SH-SY5Y (cell line): Measurements from ENCODE around the gene MTHFSD.

ENCODE experiments used
- GATA2 ChIP-seq: IDR thresholded peaks from 2 replicates; pipeline ENCODE4 v1.6.1; 2011; ENCODE audit warnings: mild to moderate bottlenecking, low read depth, low read length
- GATA3 ChIP-seq: IDR thresholded peaks from 2 replicates; pipeline ENCODE4 v1.6.1; 2011; ENCODE audit warnings: low read depth, mild to moderate bottlenecking, low read length, moderate library complexity

Gene MTHFSD

DNA sequence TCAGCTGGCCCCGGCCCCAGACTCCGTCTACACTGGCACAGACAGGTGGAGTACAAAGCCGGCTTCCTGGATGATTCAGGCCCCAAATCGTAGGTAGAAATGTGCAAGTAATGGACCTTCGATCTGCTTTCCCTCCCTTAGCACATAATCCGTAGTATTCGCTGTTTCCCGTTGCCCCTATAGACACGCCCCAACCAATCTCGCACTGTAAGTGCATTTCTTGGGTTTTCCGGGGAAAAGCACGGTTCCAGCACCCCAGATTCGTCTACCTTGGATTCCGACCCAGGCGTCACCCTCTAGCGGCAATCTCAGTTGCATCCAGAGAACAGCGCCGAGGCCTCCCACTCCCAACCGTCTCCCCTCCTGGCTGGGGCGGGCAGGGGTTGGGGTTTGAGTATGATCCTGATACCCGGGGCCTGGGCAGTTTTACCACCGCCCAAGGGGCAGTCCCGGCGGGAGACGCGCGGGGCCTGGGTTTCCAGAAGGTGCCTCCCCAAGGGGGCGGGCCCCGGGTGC, 56.8 kb downstream of the MTHFSD start:
- TF ChIP-seq GATA2 (no peak), GATA3 (no peak)

DNA sequence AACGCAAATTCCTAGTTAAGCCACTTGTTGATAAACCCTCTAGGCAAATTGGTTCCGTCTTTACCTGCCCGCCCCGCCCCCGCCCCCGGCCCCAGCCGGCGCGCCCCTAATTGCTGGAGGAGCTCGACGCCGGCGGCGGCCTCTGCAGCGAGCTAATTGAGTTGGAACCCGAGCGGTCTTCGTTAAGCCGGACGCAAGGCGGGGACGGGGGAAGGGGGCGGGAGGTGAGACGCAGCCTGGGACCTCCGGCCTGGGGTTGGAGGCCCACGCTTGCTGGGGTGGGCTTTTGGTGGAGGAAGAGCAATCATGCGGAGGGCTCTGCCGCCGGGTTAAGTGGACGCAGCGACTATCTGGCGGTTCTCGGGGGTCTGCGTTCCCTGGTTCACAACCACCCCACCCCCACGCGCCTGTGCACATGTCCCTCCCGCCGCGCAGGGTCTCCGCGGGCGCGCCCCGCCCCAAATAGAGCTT, 57.4 kb downstream of the MTHFSD start:
- TF ChIP-seq GATA3 (no peak), GATA2 (no peak)

DNA sequence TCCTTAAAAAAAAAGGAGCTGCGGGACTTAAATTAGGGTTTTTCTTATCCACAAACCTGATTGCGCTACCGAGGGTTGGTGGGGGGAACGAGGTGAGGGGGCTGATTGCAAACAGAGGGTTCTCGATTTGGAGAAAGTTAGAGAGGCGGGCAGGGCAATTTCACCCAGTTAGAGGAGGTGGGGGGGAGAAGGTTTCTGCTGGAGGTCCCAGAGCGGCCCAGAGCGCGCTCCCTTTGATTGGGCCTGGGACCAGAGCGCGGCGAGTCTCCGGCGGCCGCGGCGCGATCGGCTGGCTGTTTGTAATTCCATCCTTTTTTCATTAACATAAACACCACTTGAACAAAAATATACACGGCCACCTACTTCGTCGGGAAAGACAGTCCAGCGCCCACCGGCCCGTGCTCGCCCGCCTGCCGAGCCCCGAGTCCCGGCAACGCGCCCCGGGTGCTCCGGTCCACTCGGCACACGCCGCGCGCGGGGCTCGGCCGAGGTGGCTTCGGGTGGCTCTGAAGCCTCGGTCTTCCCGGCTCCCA, 58.0 kb downstream of the MTHFSD start:
- TF ChIP-seq GATA3, result no peak
- TF ChIP-seq GATA2, result no peak

DNA sequence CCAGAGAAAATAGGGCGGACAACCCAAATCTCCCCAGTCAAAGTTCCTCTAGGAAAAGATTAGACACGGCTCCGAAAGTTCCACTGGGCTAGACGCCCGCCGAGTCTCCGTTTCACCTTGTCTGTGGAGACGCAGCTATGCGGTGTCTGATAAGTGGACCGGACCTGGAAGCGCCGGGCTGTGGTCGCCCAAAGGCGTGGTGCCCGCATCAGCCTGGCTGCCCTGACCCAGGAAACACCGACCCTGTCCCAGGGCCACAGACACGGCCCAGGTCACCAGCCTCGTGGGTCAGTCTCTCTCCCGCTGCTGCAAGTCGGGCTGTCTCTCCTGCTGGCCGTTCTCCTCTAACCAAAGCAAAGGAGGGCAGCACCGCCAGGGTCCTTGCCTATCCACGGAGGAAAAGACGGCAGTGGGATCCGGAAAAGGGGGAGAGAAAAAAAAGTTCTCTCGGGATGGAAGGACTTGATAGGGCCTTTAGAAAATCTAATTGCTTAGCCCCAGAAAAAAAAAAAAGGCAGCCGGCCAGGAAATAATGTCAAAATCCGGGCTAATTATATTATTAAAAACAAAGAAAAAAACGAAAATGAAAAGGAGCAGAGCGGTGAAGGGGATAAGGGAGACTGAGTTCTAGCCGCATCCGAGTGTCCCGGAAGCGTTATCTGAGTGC, 58.6 kb downstream of the MTHFSD start:
- no peak for TF ChIP-seq GATA3
- no peak for TF ChIP-seq GATA2

DNA sequence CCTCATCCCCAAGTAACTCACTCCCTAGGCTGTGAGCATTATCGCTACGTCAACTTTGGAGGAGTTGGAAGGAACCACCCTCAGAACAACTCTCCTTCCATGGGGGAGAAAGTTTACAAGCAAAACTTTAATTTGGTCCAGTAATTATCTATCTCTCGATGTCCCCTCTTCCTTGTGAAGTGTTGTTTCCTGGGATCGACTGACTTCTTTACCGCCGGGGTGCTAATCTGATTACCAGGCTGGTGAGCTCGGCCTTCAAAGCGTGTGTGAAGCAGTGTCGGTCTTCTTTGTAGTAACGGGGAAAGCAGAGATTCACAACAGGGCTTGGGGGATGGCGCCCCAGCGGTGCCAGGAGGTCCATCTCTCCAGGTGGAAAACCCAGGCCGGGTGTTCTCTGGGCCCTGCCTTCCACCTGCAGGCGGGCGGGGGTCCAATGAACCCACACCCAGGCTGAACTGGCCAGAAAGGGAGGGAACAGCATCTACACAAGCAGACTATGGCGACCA, 59.2 kb downstream of the MTHFSD start:
- TF ChIP-seq GATA2 (no peak), GATA3 (no peak)

DNA sequence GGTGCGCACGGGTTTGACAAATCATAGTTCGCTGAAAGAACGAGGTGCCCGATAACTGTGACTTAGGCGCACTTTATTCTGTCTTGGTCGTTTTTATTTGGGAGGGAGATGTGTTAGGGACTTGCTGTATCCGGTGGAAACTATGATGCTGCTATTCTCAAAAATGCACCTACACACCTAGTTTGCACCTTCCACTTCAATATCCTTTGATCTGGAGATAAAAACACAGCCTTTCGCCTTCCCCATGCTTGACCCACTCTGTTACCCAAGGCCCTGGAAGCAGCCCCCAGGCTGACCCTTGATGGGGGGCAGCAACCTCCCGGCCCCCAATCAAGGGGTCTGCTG, 59.7 kb downstream of the MTHFSD start:
- TF ChIP-seq GATA3, result no peak

DNA sequence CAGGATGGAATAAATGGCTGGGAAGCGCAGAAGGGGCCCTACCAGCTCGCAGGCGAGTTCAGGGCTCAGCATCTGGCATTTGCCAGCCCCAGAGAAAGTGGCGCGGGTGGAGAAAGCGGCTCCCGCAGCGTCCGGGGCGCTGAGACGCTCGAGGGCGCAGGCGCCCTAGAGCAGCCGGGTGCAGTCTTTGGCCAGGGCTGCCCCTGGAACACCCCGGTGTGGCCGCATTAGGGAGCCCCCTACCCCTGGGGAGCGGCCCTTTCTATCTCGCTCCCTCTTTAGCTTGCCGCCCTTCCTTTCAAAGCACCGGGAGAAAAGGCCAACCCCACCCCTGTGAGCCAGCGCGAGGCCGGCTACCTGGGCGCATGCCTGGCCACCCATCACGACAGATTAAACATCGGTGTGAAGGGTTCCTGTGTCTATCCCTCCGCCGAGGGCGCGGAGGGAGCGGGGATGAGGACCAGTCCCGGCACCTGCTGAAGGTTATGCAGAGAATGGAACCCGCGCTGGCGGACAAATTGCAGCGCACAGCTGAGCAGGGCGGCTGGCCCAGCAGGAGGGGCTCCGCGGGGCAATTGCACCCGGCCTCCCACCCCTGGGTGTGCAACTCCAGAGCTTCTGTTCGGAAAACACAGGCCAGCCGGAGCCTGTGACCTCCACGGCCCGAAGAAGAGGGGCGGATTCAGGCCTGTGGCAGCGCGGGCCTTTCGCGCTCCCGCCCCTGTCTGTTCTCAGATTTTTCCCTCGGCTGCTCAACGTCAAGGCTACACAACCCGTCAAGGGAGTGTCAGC, 60.3 kb downstream of the MTHFSD start:
- TF ChIP-seq GATA2, result no peak

DNA sequence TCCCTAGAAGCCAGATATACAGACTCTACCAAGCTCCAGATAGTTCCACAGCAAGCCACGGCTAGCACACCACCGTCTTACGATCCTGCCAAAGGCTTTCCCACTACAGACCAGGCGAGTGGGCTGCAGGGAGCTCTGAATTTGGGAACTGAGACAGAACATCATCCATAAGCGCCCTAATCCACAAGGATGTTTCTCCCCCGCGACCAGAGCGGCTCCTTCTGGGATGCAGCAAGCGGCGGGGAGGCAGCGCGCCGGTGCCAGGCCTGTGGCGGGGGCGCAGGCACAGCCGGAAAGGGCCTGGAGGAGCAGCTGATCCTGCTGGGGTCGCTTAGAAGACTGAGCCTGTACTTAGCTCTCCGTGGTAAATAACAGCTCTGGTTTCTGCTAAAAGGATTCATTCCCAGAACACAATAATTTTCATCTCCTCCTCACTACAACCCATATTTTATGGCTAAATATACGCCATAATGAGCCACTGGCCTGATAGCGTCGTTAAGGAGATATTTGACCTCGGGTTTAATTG, 60.9 kb downstream of the MTHFSD start:
- TF ChIP-seq GATA2 (no peak), GATA3 (no peak)

DNA sequence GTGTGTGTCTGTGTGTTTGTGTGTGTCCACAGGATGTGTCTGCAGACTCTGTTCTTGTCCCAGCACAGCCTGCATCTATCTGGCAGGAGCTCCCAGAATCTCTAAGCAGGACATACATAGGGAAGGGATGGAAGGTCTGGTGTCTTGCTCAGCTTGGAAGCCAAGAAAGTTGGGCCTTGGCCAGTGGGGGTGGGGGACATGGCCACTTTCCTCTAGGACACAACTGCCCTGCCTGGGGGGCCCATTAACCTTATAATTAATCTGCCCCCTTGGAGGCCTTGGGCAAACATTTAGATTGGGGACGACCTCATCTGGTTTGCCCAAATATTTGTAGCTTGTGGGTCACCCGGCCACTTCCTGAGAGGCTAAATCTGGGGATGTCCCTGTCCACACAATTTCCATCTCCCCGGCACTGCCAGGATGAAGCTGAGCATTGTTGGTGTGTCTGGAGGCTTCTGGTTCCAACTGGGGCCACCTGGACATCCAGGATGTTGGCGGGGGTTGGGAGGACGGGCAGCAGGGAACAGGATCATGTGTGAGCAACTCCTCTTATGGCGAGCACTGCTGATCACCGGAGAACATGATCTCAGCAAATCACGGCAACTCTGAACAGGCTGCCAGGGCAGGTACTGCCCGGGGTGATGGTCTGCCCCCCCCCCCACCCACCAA, 61.9 kb downstream of the MTHFSD start:
- TF ChIP-seq GATA3, result no peak
- no peak for TF ChIP-seq GATA2

DNA sequence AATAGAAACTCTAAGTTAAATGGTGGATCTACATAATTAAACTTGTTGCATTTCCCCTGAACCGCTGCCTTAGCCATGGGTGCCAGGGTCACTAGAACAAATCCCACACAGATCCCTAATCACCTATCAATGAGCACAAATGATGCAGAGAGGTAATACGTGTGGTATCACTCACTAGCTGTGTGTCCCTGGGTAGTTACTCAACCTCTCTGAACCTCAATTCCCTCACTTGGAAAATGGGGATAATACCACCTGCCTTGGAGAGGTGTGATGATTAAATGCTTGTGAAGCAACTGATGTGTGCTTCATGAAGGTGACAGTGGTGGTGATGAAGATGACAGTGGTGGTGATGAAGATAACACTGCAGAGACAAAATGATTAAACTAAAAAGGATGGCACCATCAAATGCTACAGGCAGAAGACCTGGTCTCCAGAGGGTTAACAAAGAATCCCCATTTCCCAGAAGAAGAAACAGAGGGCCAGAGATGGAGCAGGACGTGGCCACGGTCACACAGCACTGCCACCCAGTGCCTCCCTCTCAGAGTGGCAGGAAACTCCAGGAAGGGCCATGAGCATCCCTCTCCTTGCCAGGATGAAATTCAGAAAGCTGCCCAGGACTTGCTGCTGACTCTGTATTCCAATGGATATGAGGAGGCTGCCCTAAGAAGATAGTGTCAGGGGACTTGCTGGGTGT, 62.6 kb downstream of the MTHFSD start:
- TF ChIP-seq GATA2 (no peak), GATA3 (no peak)

DNA sequence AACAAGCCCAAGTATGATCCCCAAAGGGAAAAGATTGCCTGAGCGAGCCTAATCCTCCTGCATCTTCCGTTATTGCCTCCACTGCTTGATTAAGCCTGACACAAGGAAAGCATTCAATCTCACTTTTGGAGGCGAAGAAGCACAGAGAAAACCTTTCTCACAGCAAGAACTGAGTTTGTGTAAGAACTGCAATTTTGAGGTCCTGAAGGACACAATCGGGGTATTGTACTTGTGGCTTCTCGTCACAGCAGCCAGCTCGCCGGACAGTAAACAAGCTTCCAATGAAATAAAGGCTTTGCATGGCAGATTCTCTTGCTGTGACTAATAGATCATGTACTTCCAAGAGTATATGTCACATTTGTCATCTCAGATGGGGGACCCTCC, 63.4 kb downstream of the MTHFSD start:
- TF ChIP-seq GATA2 (no peak), GATA3 (no peak)

DNA sequence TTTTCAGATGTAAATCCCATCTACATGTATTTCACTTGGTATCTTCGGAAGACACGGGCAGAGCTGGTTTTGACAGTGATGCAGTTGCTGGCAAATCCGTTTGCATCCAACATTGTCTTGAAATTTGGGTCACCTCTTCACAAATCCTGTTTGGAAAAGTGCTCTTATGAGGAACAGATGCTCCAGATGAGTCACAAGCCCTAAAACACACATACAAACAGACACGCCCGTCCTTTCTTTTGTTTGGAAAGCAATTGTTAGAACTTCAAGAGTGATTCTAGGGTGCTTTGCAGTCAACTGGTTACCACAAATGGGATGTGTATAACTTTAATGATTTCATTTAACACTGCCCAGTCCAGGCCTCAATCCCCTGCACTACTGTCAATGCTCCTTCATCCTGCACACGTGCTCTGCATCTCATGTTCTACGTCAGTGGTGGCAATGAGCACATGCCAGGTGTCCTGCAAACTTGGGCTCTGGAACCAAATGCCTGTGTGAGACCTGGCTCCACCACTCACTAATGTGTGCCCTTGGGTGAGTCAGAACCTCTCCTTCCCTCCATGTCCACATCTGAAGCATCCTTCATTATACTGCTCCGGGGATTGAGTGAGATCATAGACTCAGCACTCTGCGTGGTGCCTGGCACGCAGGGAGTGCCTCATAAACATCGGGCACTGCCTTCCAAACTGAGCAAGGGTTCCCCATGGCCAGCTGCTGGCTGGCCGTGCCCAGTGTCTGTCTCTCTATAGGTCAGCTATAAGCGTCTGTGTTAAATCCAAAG, 64.0 kb downstream of the MTHFSD start:
- no peak for TF ChIP-seq GATA2

DNA sequence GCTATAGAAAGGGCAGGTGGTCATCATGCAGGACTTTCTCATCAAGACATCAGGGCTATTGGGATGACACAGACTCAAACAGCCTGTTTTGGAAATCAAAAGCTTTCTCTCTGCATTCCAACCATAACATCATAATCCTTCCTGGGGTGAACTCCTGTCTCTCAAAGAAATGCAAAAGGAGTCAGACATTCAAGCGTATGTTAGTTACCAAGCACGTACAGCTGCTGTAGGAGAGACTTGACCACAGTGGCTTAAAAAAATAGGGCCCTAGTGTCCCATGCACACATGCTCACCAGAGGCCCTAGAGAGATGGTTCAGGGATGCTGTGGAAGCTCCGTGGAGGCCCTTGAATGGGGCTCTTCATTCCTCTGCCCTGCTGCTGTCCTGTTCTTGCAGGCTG, 69.3 kb downstream of the MTHFSD start:
- TF ChIP-seq GATA2, result no peak
- no peak for TF ChIP-seq GATA3
